Ramos (cell line): ENCODE data around the gene ITGAE.

Experiments used
- in situ Hi-C: fragments of 300-500 bp; cut with MboI; formaldehyde crosslinking; loops from one replicate; pipeline ENCODE4 v1.14.3; 2022; ENCODE audit warnings: low sequenced_read_pairs; ENCODE audit not compliant: unreplicated experiment

Gene ITGAE

GRCh38 chr17:3708366-3708765, 92.6 kb downstream of the ITGAE start:
- in situ Hi-C loops = loop anchor here (25.0 kb wide), 1 partner anchor 679 kb away; no protein-coding TSS in a partner anchor

GRCh38 chr17:3705718-3705984, 95.3 kb downstream of the ITGAE start:
- in situ Hi-C loops = loop anchor here (25.0 kb wide), 1 partner anchor 682 kb away; no protein-coding TSS in a partner anchor

- in situ Hi-C loops = loop anchor here (25.0 kb wide), 1 partner anchor 682 kb away; no protein-coding TSS in a partner anchor
These were observed 95.9 kb downstream of the ITGAE start for GRCh38 chr17:3704931-3705717.

- in situ Hi-C loops = loop anchor here (25.0 kb wide), 1 partner anchor 685 kb away; no protein-coding TSS in a partner anchor
These were observed 98.9 kb downstream of the ITGAE start for GRCh38 chr17:3702041-3702539.

GRCh38 chr17:3699951-3700350, 101.0 kb downstream of the ITGAE start:
- in situ Hi-C loops = loop anchor here (25.0 kb wide), 1 partner anchor 687 kb away; no protein-coding TSS in a partner anchor

- in situ Hi-C loops = no loop called here
These were observed 102.8 kb downstream of the ITGAE start for GRCh38 chr17:3698139-3698538.

GRCh38 chr17:3697103-3697476, 103.9 kb downstream of the ITGAE start:
- in situ Hi-C loops = no loop called here

GRCh38 chr17:3695723-3696411, 105.1 kb downstream of the ITGAE start, which contains the start of gene P2RX5:
Gene P2RX5, minus strand, starts transcription at chr17:3696155. Its CDS starts 150 bp downstream, at chr17:3696005.
- in situ Hi-C loops = no loop called here

GRCh38 chr17:3695129-3695722, 105.8 kb downstream of the ITGAE start:
- in situ Hi-C loops = no loop called here

GRCh38 chr17:3693829-3694231, 107.2 kb downstream of the ITGAE start:
- in situ Hi-C loops = no loop called here

- in situ Hi-C loops = no loop called here
These were observed 107.8 kb downstream of the ITGAE start for GRCh38 chr17:3693141-3693540.

GRCh38 chr17:3692346-3692745, 108.6 kb downstream of the ITGAE start:
- in situ Hi-C loops = no loop called here

- in situ Hi-C loops = no loop called here
These were observed 109.3 kb downstream of the ITGAE start for GRCh38 chr17:3691617-3692067.

- in situ Hi-C loops = no loop called here
These were observed 110.8 kb downstream of the ITGAE start for GRCh38 chr17:3690094-3690715.

GRCh38 chr17:3689262-3690093, 111.5 kb downstream of the ITGAE start:
- in situ Hi-C loops = loop anchor here (10.0 kb wide), 1 partner anchor 45 kb away; no protein-coding TSS in a partner anchor

- in situ Hi-C loops = loop anchor here (10.0 kb wide), 1 partner anchor 46 kb away; no protein-coding TSS in a partner anchor
These were observed 112.1 kb downstream of the ITGAE start for GRCh38 chr17:3688852-3689261.

GRCh38 chr17:3688027-3688553, 112.9 kb downstream of the ITGAE start:
- in situ Hi-C loops = loop anchor here (10.0 kb wide), 1 partner anchor 47 kb away; no protein-coding TSS in a partner anchor

- in situ Hi-C loops = loop anchor here (10.0 kb wide), 1 partner anchor 50 kb away; no protein-coding TSS in a partner anchor
These were observed 115.8 kb downstream of the ITGAE start for GRCh38 chr17:3685174-3685573.

- in situ Hi-C loops = loop anchor here (10.0 kb wide), 1 partner anchor 52 kb away; no protein-coding TSS in a partner anchor
These were observed 117.9 kb downstream of the ITGAE start for GRCh38 chr17:3683054-3683511.
